WI38 (cell line): Measurements from ENCODE around the gene FLOT1.

Source experiments
- H3K4me3 ChIP-seq: 2 replicates; pipeline ENCODE4 v1.5.1; 2011; ENCODE audit warnings: low read depth, mild to moderate bottlenecking, control low read depth, low read length
- CTCF ChIP-seq: IDR thresholded peaks from 2 replicates; pipeline ENCODE4 v1.5.1; 2012; ENCODE audit warnings: low read depth, mild to moderate bottlenecking, control low read depth, low read length

Gene FLOT1

GRCh38 chr6:30781395-30781742, 38.9 kb upstream of the FLOT1 start:
- peak overlapping the region; percentile 27 for H3K4me3 ChIP-seq
- TF ChIP-seq CTCF = no peak

GRCh38 chr6:30780642-30780920, 38.1 kb upstream of the FLOT1 start:
- TF ChIP-seq CTCF = no peak
- H3K4me3 ChIP-seq = no peak overlapping the region

GRCh38 chr6:30779850-30780641, 37.6 kb upstream of the FLOT1 start:
- no peak overlapping the region for H3K4me3 ChIP-seq
- no peak for TF ChIP-seq CTCF

- no peak for TF ChIP-seq CTCF
- no peak overlapping the region for H3K4me3 ChIP-seq
These were observed 35.6 kb upstream of the FLOT1 start for GRCh38 chr6:30778001-30778635.

- H3K4me3 ChIP-seq = no peak overlapping the region
- no peak for TF ChIP-seq CTCF
These were observed 34.6 kb upstream of the FLOT1 start for GRCh38 chr6:30777155-30777485.

- TF ChIP-seq CTCF = no peak
- H3K4me3 ChIP-seq = no peak overlapping the region
These were observed 34.1 kb upstream of the FLOT1 start for GRCh38 chr6:30776390-30777154.

GRCh38 chr6:30775104-30775503, 32.6 kb upstream of the FLOT1 start:
- H3K4me3 ChIP-seq = no peak overlapping the region
- TF ChIP-seq CTCF = no peak
